H1 (cell line): Measurements from ENCODE around the gene VPS13A. TPM values are rescaled to one million over a fixed set of nuclear protein-coding genes. Genes with fewer than 3 reads are reported as not detected.

Experiments
- CEBPB ChIP-seq: IDR thresholded peaks from 2 replicates; pipeline ENCODE4 v1.6.1; 2012; ENCODE audit warnings: low read depth, low read length
- NANOG ChIP-seq: IDR thresholded peaks from 2 replicates; pipeline ENCODE4 v1.6.1; 2011; ENCODE audit warnings: low read length, low read depth, mild to moderate bottlenecking, inconsistent platforms; ENCODE audit not compliant: insufficient read depth, poor library complexity, severe bottlenecking
- RBBP5 ChIP-seq: IDR thresholded peaks from 2 replicates; pipeline ENCODE4 v1.7.1; 2012; ENCODE audit warnings: low read depth, mild to moderate bottlenecking, inconsistent platforms, low read length, moderate library complexity, borderline replicate concordance
- TBP ChIP-seq: IDR thresholded peaks from 2 replicates; pipeline ENCODE4 v1.6.1; 2011; ENCODE audit warnings: low read depth, low read length, improper control_type of control experiment
- polyA plus RNA-seq, 7 experiments: library from polyadenylated mRNA; depleted of rRNA in 3 of 7; stranded (reverse) in 5 of 7; unstranded in 2 of 7; fragments of >200 nt in 5 of 7; fragments of 200-250 nt in 2 of 7; gene quantifications; 1 replicate in 5 of 7; 2 replicates in 1 of 7; 4 replicates in 1 of 7; pipeline versions ENCODE4 v1.2.1 to v1.2.3, GENCODE V29; 2011 to 2013; ENCODE audit warnings: missing spikeins in 2 of 7, mixed read lengths in 2 of 7
- total RNA-seq: library from RNA; stranded (reverse); fragmentation: NEBNext Ultra II Directional; extraction: Animal tissue kit (Norgen Biotek cat#: 25700); gene quantifications from 2 replicates; pipeline ENCODE4 v1.2.1, GENCODE V29; 2021

VPS13A gene
- total and polyA plus RNA-seq, 2 of the 8 experiments (the other 6 are each of a cell fraction or from before 2014, with no cell fraction given): 6.0 to 36.5 TPM

DNA sequence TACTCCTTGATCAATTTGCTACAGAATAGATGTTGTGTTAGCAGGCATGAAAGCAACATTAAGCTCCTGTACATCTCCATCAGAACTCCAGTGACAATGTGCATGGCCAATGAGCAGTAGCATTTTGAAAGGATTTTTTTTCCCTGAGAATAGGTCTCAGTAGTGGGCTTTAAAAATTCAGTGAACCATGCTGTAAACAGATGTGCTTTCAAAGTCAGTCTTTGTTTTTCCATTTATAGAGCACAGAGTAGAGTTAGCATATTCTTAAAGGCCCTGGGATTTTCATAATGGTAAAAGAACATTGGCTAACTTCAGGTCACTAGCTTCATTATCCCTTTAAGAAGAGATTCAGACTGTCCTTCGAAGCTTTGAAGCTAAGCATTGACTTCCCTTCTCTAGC lies 150.8 kb downstream of the VPS13A start (continued):
- TF ChIP-seq CEBPB (no peak), TBP (no peak), NANOG (no peak), RBBP5 (no peak)
